H9 (cell line): ENCODE measurements around the gene SIGLEC7. TPM values are rescaled to one million over a fixed set of nuclear protein-coding genes. Genes with fewer than 3 reads are reported as not detected.

Source experiments
- DNase-seq: peaks from one replicate; pipeline ENCODE4 v3.0.0-alpha.2; 2017
- H2AFZ ChIP-seq: one replicate; pipeline ENCODE4 v1.6.1; 2013; ENCODE audit warnings: mild to moderate bottlenecking, low read length, control low read depth, moderate library complexity
- H2AK5ac ChIP-seq: 2 replicates; pipeline ENCODE4 v1.6.1; 2013; ENCODE audit warnings: low read length, control low read depth, mixed read lengths; ENCODE audit not compliant: insufficient read length
- H2BK120ac ChIP-seq: one replicate; pipeline ENCODE4 v1.6.1; 2013; ENCODE audit warnings: low read depth, mild to moderate bottlenecking, low read length, control low read depth, inconsistent platforms; ENCODE audit not compliant: poor library complexity, severe bottlenecking
- H2BK12ac ChIP-seq: 2 replicates; pipeline ENCODE4 v1.6.1; 2013; ENCODE audit warnings: low read length, control low read depth, mixed read lengths, low read depth; ENCODE audit not compliant: insufficient read length
- H2BK15ac ChIP-seq: 2 replicates; pipeline ENCODE4 v1.6.1; 2013; ENCODE audit warnings: low read depth, low read length, control low read depth
- H2BK20ac ChIP-seq: one replicate; pipeline ENCODE4 v1.6.1; 2013; ENCODE audit warnings: low read depth, mild to moderate bottlenecking, low read length, control low read depth, inconsistent platforms; ENCODE audit not compliant: poor library complexity, severe bottlenecking
- H2BK5ac ChIP-seq: 2 replicates; pipeline ENCODE4 v1.6.1; 2013; ENCODE audit warnings: low read length, control low read depth, mixed read lengths; ENCODE audit not compliant: insufficient read length
- H3K14ac ChIP-seq: 2 replicates; pipeline ENCODE4 v1.6.1; 2013; ENCODE audit warnings: low read length, control low read depth; ENCODE audit not compliant: insufficient read depth
- H3K18ac ChIP-seq: 2 replicates; pipeline ENCODE4 v1.6.1; 2013; ENCODE audit warnings: low read depth, mild to moderate bottlenecking, mixed read lengths, low read length, control low read depth; ENCODE audit not compliant: insufficient read length
- H3K23ac ChIP-seq: 2 replicates; pipeline ENCODE4 v1.6.1; 2013; ENCODE audit warnings: low read length, control low read depth, mixed read lengths, low read depth; ENCODE audit not compliant: insufficient read length
- H3K23me2 ChIP-seq: 2 replicates; pipeline ENCODE4 v1.6.1; 2013; ENCODE audit warnings: low read depth, mild to moderate bottlenecking, mixed read lengths, low read length, control low read depth; ENCODE audit not compliant: insufficient read length, poor library complexity, severe bottlenecking
- H3K27ac ChIP-seq: 2 replicates; pipeline ENCODE4 v1.5.1; 2013; ENCODE audit warnings: low read length, control low read depth, mixed read lengths, low read depth; ENCODE audit not compliant: insufficient read length
- H3K27me3 ChIP-seq: 2 replicates; pipeline ENCODE4 v1.6.1; 2013; ENCODE audit warnings: low read length, control low read depth, inconsistent platforms; ENCODE audit not compliant: insufficient read depth
- H3K4ac ChIP-seq: 2 replicates; pipeline ENCODE4 v1.6.1; 2013; ENCODE audit warnings: low read depth, mild to moderate bottlenecking, control low read depth, inconsistent platforms, low read length, moderate library complexity
- H3K4me1 ChIP-seq: 2 replicates; pipeline ENCODE4 v1.6.1; 2013; ENCODE audit warnings: low read length, control low read depth, inconsistent platforms; ENCODE audit not compliant: insufficient read depth
- H3K4me2 ChIP-seq: 2 replicates; pipeline ENCODE4 v1.6.1; 2013; ENCODE audit warnings: low read length, control low read depth, mixed read lengths; ENCODE audit not compliant: insufficient read length, insufficient read depth
- H3K56ac ChIP-seq: 2 replicates; pipeline ENCODE4 v1.6.1; 2013; ENCODE audit warnings: low read depth, mild to moderate bottlenecking, mixed read lengths, low read length, control low read depth; ENCODE audit not compliant: insufficient read length
- H3K79me1 ChIP-seq: 2 replicates; pipeline ENCODE4 v1.6.1; 2013; ENCODE audit warnings: low read depth, mild to moderate bottlenecking, moderate library complexity, low read length, control low read depth, inconsistent platforms; ENCODE audit not compliant: insufficient read depth, poor library complexity, severe bottlenecking
- H3K79me2 ChIP-seq: 2 replicates; pipeline ENCODE4 v1.6.1; 2013; ENCODE audit warnings: low read length, control low read depth, inconsistent platforms; ENCODE audit not compliant: insufficient read depth
- H3K9ac ChIP-seq: 2 replicates; pipeline ENCODE4 v1.6.1; 2013; ENCODE audit warnings: low read length, control low read depth, mixed read lengths; ENCODE audit not compliant: insufficient read length; ENCODE audit errors: extremely low read depth
- H3K9me3 ChIP-seq: one replicate; pipeline ENCODE4 v1.6.1; 2013; ENCODE audit warnings: low read depth, low read length, inconsistent platforms; ENCODE audit not compliant: control insufficient read depth
- H3T11ph ChIP-seq: one replicate; pipeline ENCODE4 v1.6.1; 2013; ENCODE audit warnings: mild to moderate bottlenecking, low read length, control low read depth, inconsistent platforms
- H4K20me1 ChIP-seq: one replicate; pipeline ENCODE4 v1.6.1; 2013; ENCODE audit not compliant: control insufficient read depth, insufficient read length, insufficient read depth
- H4K5ac ChIP-seq: 2 replicates; pipeline ENCODE4 v1.6.1; 2013; ENCODE audit warnings: low read depth, mild to moderate bottlenecking, mixed read lengths, low read length, control low read depth; ENCODE audit not compliant: insufficient read length
- H4K8ac ChIP-seq: replicated peaks from 2 replicates; pipeline ENCODE4 v1.6.1; 2013; ENCODE audit warnings: low read length, control low read depth, mixed read lengths, low read depth; ENCODE audit not compliant: insufficient read length
- H4K91ac ChIP-seq: 2 replicates; pipeline ENCODE4 v1.6.1; 2013; ENCODE audit warnings: low read depth, mild to moderate bottlenecking, moderate library complexity, mixed read lengths, low read length, control low read depth; ENCODE audit not compliant: insufficient read length
- H3K27ac Mint-ChIP-seq, 3 experiments: 2 replicates in 2 of 3; 3 replicates in 1 of 3; pipeline ENCODE4 v1.8.0; 2020 to 2021; ENCODE audit warnings: mixed read lengths in 3 of 3, mild to moderate bottlenecking in 1 of 3, moderate library complexity in 1 of 3
- H3K27me3 Mint-ChIP-seq: 2 replicates; pipeline ENCODE4 v1.8.0; 2021; ENCODE audit warnings: low read depth, mild to moderate bottlenecking, moderate library complexity, mixed read lengths
- H3K36me3 Mint-ChIP-seq, 3 experiments: 2 replicates in 2 of 3; 3 replicates in 1 of 3; pipeline ENCODE4 v1.8.0; 2020 to 2021; ENCODE audit warnings: low read depth in 3 of 3, mixed read lengths in 3 of 3; ENCODE audit not compliant: insufficient read depth in 1 of 3
- H3K4me1 Mint-ChIP-seq, 2 experiments: 2 replicates each; pipeline ENCODE4 v1.8.0; 2020; ENCODE audit warnings: mixed read lengths in 2 of 2
- H3K4me3 Mint-ChIP-seq, 2 experiments: 2 replicates in 1 of 2; 3 replicates in 1 of 2; pipeline ENCODE4 v1.8.0; 2020 to 2021; ENCODE audit warnings: mild to moderate bottlenecking in 2 of 2, mixed read lengths in 2 of 2, moderate library complexity in 1 of 2
- H3K9me3 Mint-ChIP-seq, 2 experiments: 2 replicates in 1 of 2; 3 replicates in 1 of 2; pipeline ENCODE4 v1.8.0; 2020; ENCODE audit warnings: mild to moderate bottlenecking in 2 of 2, mixed read lengths in 2 of 2, moderate library complexity in 1 of 2
- WGBS: extraction: QIAGEN DNeasy Blood & Tissue Kit; methylation state at CpG from one replicate; pipeline ENCODE4 v1.1.7; 2013; ENCODE audit warnings: missing lambda C conversion rate, low lambda C conversion rate, mixed read lengths; ENCODE audit not compliant: insufficient read length; ENCODE audit errors: extremely low coverage; 5-methylcytosine and 5-hydroxymethylcytosine counted together
- total RNA-seq: library from RNA; stranded (reverse); gene quantifications from 2 replicates; pipeline ENCODE4 v1.2.1, GENCODE V29; 2021
- TF ChIP-seq, protein P1 (sequence below): fragments of 200-600 bp; sonication (generic); conservative IDR thresholded peaks from 3 replicates; pipeline ENCODE4 v1.8.0; 2021; ENCODE audit warnings: antibody characterized with exemption, mild to moderate bottlenecking

Gene SIGLEC7
- total RNA-seq, 1 experiment from 2014 or later: not detected

- H2BK120ac ChIP-seq: no peak overlapping the region
- H3K27ac ChIP-seq: no peak overlapping the region
- no peaks in the 10 kb centered on the region for H3K79me2 ChIP-seq
- H3K4ac ChIP-seq: no peak overlapping the region
- no peak overlapping the region for H3K27ac Mint-ChIP-seq
- H3K23me2 ChIP-seq: peaks cover 3% of the 10 kb centered on the region
- no peak overlapping the region for H2BK20ac ChIP-seq
- no peak overlapping the region for H3K4me2 ChIP-seq
- no CpG with 5 or more reads among the region's 11 CpGs for WGBS
- peaks cover 18% of the 10 kb centered on the region for H3K27me3 Mint-ChIP-seq
- no peaks in the 10 kb centered on the region for H3K79me1 ChIP-seq
- no peak overlapping the region for H3K23ac ChIP-seq
- no peak overlapping the region for H4K8ac ChIP-seq
- H3K9ac ChIP-seq: no peak overlapping the region
- H4K91ac ChIP-seq: no peak overlapping the region
- H2BK15ac ChIP-seq: no peak overlapping the region; the same call in 1 of the 2 replicates
- TF ChIP-seq, protein P1, sequence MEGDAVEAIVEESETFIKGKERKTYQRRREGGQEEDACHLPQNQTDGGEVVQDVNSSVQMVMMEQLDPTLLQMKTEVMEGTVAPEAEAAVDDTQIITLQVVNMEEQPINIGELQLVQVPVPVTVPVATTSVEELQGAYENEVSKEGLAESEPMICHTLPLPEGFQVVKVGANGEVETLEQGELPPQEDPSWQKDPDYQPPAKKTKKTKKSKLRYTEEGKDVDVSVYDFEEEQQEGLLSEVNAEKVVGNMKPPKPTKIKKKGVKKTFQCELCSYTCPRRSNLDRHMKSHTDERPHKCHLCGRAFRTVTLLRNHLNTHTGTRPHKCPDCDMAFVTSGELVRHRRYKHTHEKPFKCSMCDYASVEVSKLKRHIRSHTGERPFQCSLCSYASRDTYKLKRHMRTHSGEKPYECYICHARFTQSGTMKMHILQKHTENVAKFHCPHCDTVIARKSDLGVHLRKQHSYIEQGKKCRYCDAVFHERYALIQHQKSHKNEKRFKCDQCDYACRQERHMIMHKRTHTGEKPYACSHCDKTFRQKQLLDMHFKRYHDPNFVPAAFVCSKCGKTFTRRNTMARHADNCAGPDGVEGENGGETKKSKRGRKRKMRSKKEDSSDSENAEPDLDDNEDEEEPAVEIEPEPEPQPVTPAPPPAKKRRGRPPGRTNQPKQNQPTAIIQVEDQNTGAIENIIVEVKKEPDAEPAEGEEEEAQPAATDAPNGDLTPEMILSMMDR: no peak
- no peaks in the 10 kb centered on the region for H3K36me3 Mint-ChIP-seq
- no peak overlapping the region for H2BK5ac ChIP-seq
- H3K4me3 Mint-ChIP-seq: no peak overlapping the region
- no peaks in the 10 kb centered on the region; the same call in 1 of the 2 replicates for H3K27me3 ChIP-seq
- H3K18ac ChIP-seq: no peak overlapping the region
- H4K20me1 ChIP-seq: no peaks in the 10 kb centered on the region
- no peak overlapping the region for H2BK12ac ChIP-seq
- no peak overlapping the region for H3T11ph ChIP-seq
- no peak overlapping the region for H4K5ac ChIP-seq
- no peak for DNase-seq
- no peaks in the 10 kb centered on the region; the same call in 1 of the 2 replicates for H3K4me1 ChIP-seq
- no peaks in the 10 kb centered on the region for H3K9me3 ChIP-seq
- H3K9me3 Mint-ChIP-seq: no peaks in the 10 kb centered on the region; a peak in 1 of 5 replicates
- H3K4me1 Mint-ChIP-seq: peaks cover 15 to 20% of the 10 kb centered on the region in 2 experiments
- no peak overlapping the region for H2AK5ac ChIP-seq
- no peak overlapping the region for H3K56ac ChIP-seq
- H3K14ac ChIP-seq: no peak overlapping the region
- H2AFZ ChIP-seq: no peak overlapping the region
Measured at GRCh38 chr19:51144482-51145045, 2.5 kb downstream of the SIGLEC7 start.
